Panc1 (cell line): ENCODE data around the gene POLR2C. TPM values are rescaled to one million over a fixed set of nuclear protein-coding genes. Genes with fewer than 3 reads are reported as not detected.

Experiments
- ATAC-seq: fragments of 200-7000 bp; cut with Tn5 transposase; 2 replicates; pipeline ENCODE4 v1.9.1; 2020; ENCODE audit warnings: mild to moderate bottlenecking, moderate library complexity
- BruUV-seq: library from RNA; stranded (reverse); fragments of 400-500 nt; replicated peaks from 2 replicates; lab custom pipeline; 2021; lab: Mats Ljungman, UMichigan
- CTCF ChIA-PET: fragments of 300-600 bp; sonication (Branson Sonifier 250); formaldehyde crosslinking; loops from one replicate; lab custom pipeline; 2022; ENCODE audit warnings: antibody characterized with exemption; lab: Charles Lee
- POLR2A ChIA-PET: fragments of 300-600 bp; sonication (Branson Sonifier 250); formaldehyde crosslinking; loops from one replicate; lab custom pipeline; 2022; ENCODE audit warnings: antibody characterized with exemption; lab: Charles Lee
- DNase-seq: peaks from one replicate; pipeline ENCODE4 v3.0.0-alpha.2; 2010; ENCODE audit warnings: low read depth, low spot score
- H3K27ac ChIP-seq: 2 replicates; pipeline ENCODE4 v1.5.1; 2011; ENCODE audit warnings: mild to moderate bottlenecking, low read length, inconsistent platforms
- H3K27me3 ChIP-seq: fragments of 200-500 bp; sonication (Bioruptor generic); 2 replicates; pipeline ENCODE4 v1.6.0; 2014; ENCODE audit warnings: low read length, inconsistent platforms; ENCODE audit not compliant: control insufficient read depth, insufficient read depth
- H3K36me3 ChIP-seq: fragments of 200-500 bp; sonication (Bioruptor generic); 2 replicates; pipeline ENCODE4 v1.5.1; 2014; ENCODE audit warnings: inconsistent platforms, mild to moderate bottlenecking, low read length, moderate library complexity; ENCODE audit not compliant: control insufficient read depth, insufficient read depth
- H3K4me1 ChIP-seq: 2 replicates; pipeline ENCODE4 v1.5.1; 2011; ENCODE audit warnings: inconsistent platforms, mild to moderate bottlenecking, low read length, moderate library complexity; ENCODE audit not compliant: control insufficient read depth, insufficient read depth
- H3K4me3 ChIP-seq, 2 experiments: 2 replicates each; pipeline ENCODE4 v1.5.1; 2011 to 2012; ENCODE audit warnings: low read depth in 2 of 2, low read length in 2 of 2, mild to moderate bottlenecking in 2 of 2, inconsistent platforms in 1 of 2, moderate library complexity in 1 of 2
- H3K9me3 ChIP-seq: fragments of 200-500 bp; sonication (Bioruptor generic); 2 replicates; pipeline ENCODE4 v1.5.1; 2014; ENCODE audit warnings: low read depth, mild to moderate bottlenecking, inconsistent platforms, low read length, moderate library complexity; ENCODE audit not compliant: control insufficient read depth, insufficient read depth
- CTCF ChIP-seq: fragments of 450-650 bp; IDR thresholded peaks from 2 replicates; pipeline ENCODE4 v1.5.1; 2017; ENCODE audit warnings: mild to moderate bottlenecking
- POLR2AphosphoS5 ChIP-seq: IDR thresholded peaks from 2 replicates; pipeline ENCODE4 v1.6.1; 2012; ENCODE audit warnings: mild to moderate bottlenecking, low read depth, low read length, moderate library complexity
- REST ChIP-seq, 2 experiments: IDR thresholded peaks; 2 replicates each; pipeline ENCODE4 v1.6.1; 2011 to 2012; ENCODE audit warnings: low read depth in 2 of 2, control low read depth in 1 of 2, low read length in 1 of 2, mild to moderate bottlenecking in 1 of 2, moderate library complexity in 1 of 2; ENCODE audit not compliant: insufficient read depth in 1 of 2
- SIN3A ChIP-seq: IDR thresholded peaks from 2 replicates; pipeline ENCODE4 v1.6.1; 2012; ENCODE audit warnings: low read depth, mild to moderate bottlenecking, low read length, moderate library complexity, borderline replicate concordance; ENCODE audit not compliant: insufficient read depth
- TCF7L2 ChIP-seq: IDR thresholded peaks from 2 replicates; pipeline ENCODE4 v1.6.1; 2011; ENCODE audit warnings: mild to moderate bottlenecking, low read depth, low read length, inconsistent platforms
- in situ Hi-C: cut with HindIII; loops from 2 replicates; pipeline ENCODE4 v1.10.0; 2016; ENCODE audit warnings: low sequenced_read_pairs, low pct_unique_long_range_greater_than_20kb
- intact Hi-C: fragments of 100-400 bp; cut with micrococcal nuclease; formaldehyde crosslinking; loops from one replicate; pipeline ENCODE4 v1.10.0; 2022; ENCODE audit not compliant: unreplicated experiment
- total RNA-seq: library from RNA; stranded (reverse); gene quantifications from one replicate; pipeline ENCODE4 v1.2.1, GENCODE V29; 2021; ENCODE audit not compliant: unreplicated experiment

The POLR2C gene
- total RNA-seq, 1 experiment from 2014 or later = 53.9 TPM

- ChIA-PET POLR2A (no interaction called here), CTCF (no interaction called here)
- H3K36me3 ChIP-seq = peaks cover 17% of the 10 kb centered on the region
- H3K9me3 ChIP-seq = no peaks in the 10 kb centered on the region
- no peaks in the 10 kb centered on the region for H3K4me1 ChIP-seq
- in situ Hi-C loops (no loop called here), intact Hi-C loops (no loop called here)
- H3K27me3 ChIP-seq = no peaks in the 10 kb centered on the region
- ATAC-seq (no peak), DNase-seq (no peak)
- no peak overlapping the region for H3K27ac ChIP-seq
- H3K4me3 ChIP-seq = no peak overlapping the region
- BruUV-seq = no TSS peak
- TF ChIP-seq CTCF (no peak), POLR2AphosphoS5 (no peak), TCF7L2 (no peak), SIN3A (no peak), REST (IDR thresholded peaks at IDR 0.05; ENCODE audit: insufficient read depth in 1 of 2, low read depth in 2 of 2, low read length in 1 of 2) (no peak)
Observed at GRCh38 chr16:57452021-57452420, 10.5 kb upstream of the POLR2C start.

DNA sequence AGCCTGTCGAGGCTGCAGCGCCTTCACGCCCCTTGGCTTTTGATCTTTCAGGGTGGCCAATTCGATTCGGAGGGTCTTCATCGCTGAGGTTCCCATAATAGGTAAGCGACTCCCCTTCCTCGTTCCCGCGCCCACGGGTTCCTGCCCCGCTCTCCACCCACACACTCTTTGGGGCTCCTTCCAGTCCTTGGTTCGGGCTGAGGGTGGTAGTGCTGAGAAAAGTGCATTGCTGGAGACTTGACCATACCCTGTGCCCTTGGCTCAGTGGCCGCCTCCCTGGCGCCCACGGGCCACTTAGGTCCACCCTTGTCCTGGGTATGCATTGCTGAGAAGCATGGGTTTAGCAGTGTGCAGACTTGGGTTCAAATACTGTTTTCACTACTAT lies 491 bp downstream of the POLR2C start:
- no peaks in the 10 kb centered on the region for H3K27me3 ChIP-seq
- no peak for DNase-seq
- H3K9me3 ChIP-seq = no peaks in the 10 kb centered on the region
- H3K4me3 ChIP-seq = peak overlapping the region; percentile 90 to 92
- 0 out of 2 replicates have a peak, but pooled peaks cover 2% of the 10 kb centered on the region for H3K4me1 ChIP-seq
- ChIA-PET POLR2A (interaction anchor here (0.6 kb wide), 1 partner anchor 116 kb away, joined by 3 read pairs; no protein-coding TSS in a partner anchor), CTCF (interaction anchor here (0.8 kb wide), 1 partner anchor 12 kb away, joined by 5 read pairs; no protein-coding TSS in a partner anchor)
- peak overlapping the region; percentile 81 for H3K27ac ChIP-seq
- peak; percentile 59 for ATAC-seq
- no TSS peak for BruUV-seq
- H3K36me3 ChIP-seq = no peaks in the 10 kb centered on the region; the same call in 1 of the 2 replicates
- in situ Hi-C loops = no loop called here
- TF ChIP-seq REST (IDR thresholded peaks at IDR 0.05; ENCODE audit: insufficient read depth in 1 of 2, low read depth in 2 of 2, low read length in 1 of 2) (no peak), TCF7L2 (no peak), SIN3A (no peak), CTCF (no peak), POLR2AphosphoS5 (no peak)
- intact Hi-C loops = loop anchor here (10.0 kb wide), 1 partner anchor 52 kb away; no protein-coding TSS in a partner anchor
